Spleen (tissue), 7 donors: Measurements from ENCODE around the gene RGS9BP.
"Not testable (repeated sequence)": the region's sequence is repeated elsewhere in the genome, so short reads cannot be mapped to it uniquely, and the experiment has no call there.

Source experiments
- CTCF ChIP-seq, 11 experiments: fragments of 200-600 bp in 7 of 11; fragments of 450-650 bp in 4 of 11; sonication (generic) in 4 of 11; IDR thresholded peaks in 8 of 11; conservative IDR thresholded peaks in 3 of 11; 1 replicate in 7 of 11; 2 replicates in 4 of 11; pipeline versions ENCODE4 v1.4.0 to v1.8.0; 2016 to 2021; ENCODE audit warnings: antibody characterized with exemption in 11 of 11, inconsistent platforms in 4 of 11, mild to moderate bottlenecking in 1 of 11
- POLR2A ChIP-seq, 3 donors: fragments of 450-650 bp; IDR thresholded peaks; one replicate each; pipeline ENCODE4 v1.5.1; 2017; ENCODE audit warnings: antibody characterized with exemption in 3 of 3, mild to moderate bottlenecking in 1 of 3
- POLR2AphosphoS5 ChIP-seq, 3 donors: sonication (generic); formaldehyde crosslinking; IDR thresholded peaks; one replicate each; pipeline ENCODE4 v1.5.1; 2017; ENCODE audit warnings: antibody characterized with exemption in 3 of 3
- donor health status: DM: no; HTN: no; CAD: no; lungs with moderate emphysema.
- donor health status: DM: no; HTN: no; CAD: no.
- donor health status: DM: no; HTN: no; CAD: no.

- TF ChIP-seq POLR2AphosphoS5 (IDR thresholded peaks at IDR 0.05); CTCF (IDR thresholded peaks at IDR 0.05 in 8 of 11, conservative IDR thresholded peaks at IDR 0.05 in 3 of 11); POLR2A (IDR thresholded peaks at IDR 0.05): not testable (repeated sequence)
Measured at GRCh38 chr19:32704006-32704405, 28.4 kb downstream of the RGS9BP start.
